Liver (tissue), 9 donors: ENCODE results near the gene SDR39U1. TPM values are rescaled to one million over a fixed set of nuclear protein-coding genes. Genes with fewer than 3 reads are reported as not detected.

Source experiments
- DNase-seq: peaks from one replicate; pipeline ENCODE4 v3.0.0-alpha.2; 2017; ENCODE audit warnings: low spot score
- H3K27ac ChIP-seq, 2 donors: one replicate each; pipeline ENCODE4 v1.7.0; 2013; ENCODE audit warnings: inconsistent platforms in 2 of 2, low read length in 2 of 2, control low read depth in 1 of 2, low read depth in 1 of 2, mild to moderate bottlenecking in 1 of 2
- H3K27me3 ChIP-seq, 4 donors: one replicate each; pipeline versions ENCODE4 v1.6.1 to v1.7.0; 2013; ENCODE audit warnings: low read length in 3 of 4, inconsistent platforms in 1 of 4, mild to moderate bottlenecking in 1 of 4, moderate library complexity in 1 of 4; ENCODE audit not compliant: control insufficient read depth in 4 of 4, insufficient read depth in 4 of 4
- H3K36me3 ChIP-seq, 4 donors: one replicate each; pipeline versions ENCODE4 v1.6.1 to v1.7.0; 2013; ENCODE audit warnings: low read length in 3 of 4, mild to moderate bottlenecking in 3 of 4, low read depth in 1 of 4, moderate library complexity in 1 of 4; ENCODE audit not compliant: control insufficient read depth in 4 of 4, insufficient read depth in 3 of 4
- H3K4me1 ChIP-seq, 4 donors: one replicate each; pipeline versions ENCODE4 v1.6.1 to v1.7.0; 2013; ENCODE audit warnings: low read length in 3 of 4, mild to moderate bottlenecking in 3 of 4, moderate library complexity in 1 of 4; ENCODE audit not compliant: control insufficient read depth in 4 of 4, insufficient read depth in 4 of 4
- H3K4me3 ChIP-seq, 3 donors: one replicate each; pipeline versions ENCODE4 v1.6.1 to v1.7.0; 2013; ENCODE audit warnings: low read length in 3 of 3, control low read depth in 1 of 3, low read depth in 1 of 3, mild to moderate bottlenecking in 1 of 3
- H3K9ac ChIP-seq, 2 donors: one replicate each; pipeline ENCODE4 v1.7.0; 2013; ENCODE audit warnings: low read length in 2 of 2, mild to moderate bottlenecking in 2 of 2, moderate library complexity in 2 of 2, control low read depth in 1 of 2, low read depth in 1 of 2
- H3K9me3 ChIP-seq, 4 donors: one replicate each; pipeline versions ENCODE4 v1.6.1 to v1.7.0; 2013; ENCODE audit warnings: low read length in 3 of 4; ENCODE audit not compliant: control insufficient read depth in 4 of 4
- CTCF ChIP-seq: fragments of 150-350 bp; IDR thresholded peaks from 2 replicates; pipeline ENCODE4 v1.5.1; 2017; ENCODE audit warnings: improper control_type of control experiment, low read depth, low read length; ENCODE audit not compliant: missing input control
- FOXA1 ChIP-seq: IDR thresholded peaks from 2 replicates; pipeline ENCODE4 v1.6.1; 2016; ENCODE audit warnings: antibody characterized with exemption
- HNF4G ChIP-seq: IDR thresholded peaks from 2 replicates; pipeline ENCODE4 v1.6.1; 2016; ENCODE audit warnings: antibody characterized with exemption
- JUND ChIP-seq, 2 donors: IDR thresholded peaks; 2 replicates each; pipeline ENCODE4 v1.6.1; 2016; ENCODE audit warnings: antibody characterized with exemption in 2 of 2
- MAX ChIP-seq: IDR thresholded peaks from 2 replicates; pipeline ENCODE4 v1.6.1; 2016; ENCODE audit warnings: antibody characterized with exemption
- RAD21 ChIP-seq, 2 donors: IDR thresholded peaks; 2 replicates each; pipeline ENCODE4 v1.6.1; 2016; ENCODE audit warnings: antibody characterized with exemption in 2 of 2, mild to moderate bottlenecking in 2 of 2
- REST ChIP-seq: IDR thresholded peaks from 2 replicates; pipeline ENCODE4 v1.6.1; 2016; ENCODE audit warnings: antibody characterized with exemption, mild to moderate bottlenecking
- RXRA ChIP-seq, 2 donors: IDR thresholded peaks; 2 replicates each; pipeline ENCODE4 v1.6.1; 2017 to 2018; ENCODE audit warnings: antibody characterized with exemption in 2 of 2, mild to moderate bottlenecking in 1 of 2
- TAF1 ChIP-seq: conservative IDR thresholded peaks from 2 replicates; pipeline ENCODE4 v1.6.1; 2016; ENCODE audit warnings: antibody characterized with exemption, mild to moderate bottlenecking
- WGBS: extraction: QIAGEN DNeasy Blood & Tissue Kit; methylation state at CpG from one replicate; pipeline ENCODE4 v1.1.7; 2013; 5-methylcytosine and 5-hydroxymethylcytosine counted together
- polyA plus RNA-seq, 2 donors: library from polyadenylated mRNA; stranded (reverse) in 1 of 2; unstranded in 1 of 2; fragments of 200-250 nt in 1 of 2; fragments of >200 nt in 1 of 2; fragmentation: Nextera tagmentation in 1 of 2; extraction: Ambion mirVana in 1 of 2; gene quantifications; one replicate each; pipeline versions ENCODE4 v1.2.1 to v1.2.3, GENCODE V29; 2013 to 2015
- total RNA-seq, 2 donors: library from RNA; depleted of rRNA; stranded (reverse); fragments of >200 nt; gene quantifications; one replicate each; pipeline ENCODE4 v1.2.3, GENCODE V29; 2014
- TF ChIP-seq, protein P1 (sequence below): IDR thresholded peaks from 2 replicates; pipeline ENCODE4 v1.6.1; 2016; ENCODE audit warnings: antibody characterized with exemption
- donor health status: healthy.
- donor health status: healthy.
- donor health status: healthy.
- donor health status: healthy.
- donor health status: healthy.

The SDR39U1 gene
- total and polyA plus RNA-seq, 4 donors: 10.8 to 50.4 (median 25.9) TPM

GRCh38 chr14:24408764-24409163 lies 33.8 kb downstream of the SDR39U1 start:
- H3K27me3 ChIP-seq: no peaks in the 10 kb centered on the region
- H3K27ac ChIP-seq: no peak overlapping the region
- no peak for DNase-seq
- peaks cover 0 to 2% (median 0%) of the 10 kb centered on the region in 4 donors for H3K4me1 ChIP-seq
- H3K4me3 ChIP-seq: no peak overlapping the region
- 69% methylated on average over 3 of the region's 3 CpGs for WGBS
- no peaks in the 10 kb centered on the region for H3K9me3 ChIP-seq
- H3K9ac ChIP-seq: no peak overlapping the region
- TF ChIP-seq RXRA (IDR thresholded peaks at IDR 0.05): no peak
- H3K36me3 ChIP-seq: peaks cover 0 to 11% (median under 1%) of the 10 kb centered on the region in 4 donors

GRCh38 chr14:24407608-24408325 lies 34.8 kb downstream of the SDR39U1 start:
- H3K9ac ChIP-seq: no peak overlapping the region
- no peaks in the 10 kb centered on the region for H3K27me3 ChIP-seq
- H3K4me1 ChIP-seq: peaks cover 0 to 11% (median 8%) of the 10 kb centered on the region in 4 donors
- H3K27ac ChIP-seq: no peak overlapping the region
- no peaks in the 10 kb centered on the region for H3K9me3 ChIP-seq
- 95% methylated on average over 18 of the region's 18 CpGs for WGBS
- DNase-seq: no peak
- no peak for TF ChIP-seq FOXA1
- TF ChIP-seq, protein P1, sequence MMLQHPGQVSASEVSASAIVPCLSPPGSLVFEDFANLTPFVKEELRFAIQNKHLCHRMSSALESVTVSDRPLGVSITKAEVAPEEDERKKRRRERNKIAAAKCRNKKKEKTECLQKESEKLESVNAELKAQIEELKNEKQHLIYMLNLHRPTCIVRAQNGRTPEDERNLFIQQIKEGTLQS: no peak
- no peak for TF ChIP-seq JUND (IDR thresholded peaks at IDR 0.05)
- H3K36me3 ChIP-seq: peaks cover 0 to 7% (median 0%) of the 10 kb centered on the region in 4 donors
- no peak overlapping the region for H3K4me3 ChIP-seq

GRCh38 chr14:24406416-24406815 lies 36.2 kb downstream of the SDR39U1 start:
- H3K4me3 ChIP-seq: no peak overlapping the region
- no peak for TF ChIP-seq CTCF
- no peak for TF ChIP-seq HNF4G
- TF ChIP-seq TAF1: no peak
- TF ChIP-seq, protein P1: no peak
- no peak for TF ChIP-seq RAD21 (IDR thresholded peaks at IDR 0.05)
- no peak for TF ChIP-seq REST
- no peak for TF ChIP-seq MAX
- TF ChIP-seq JUND (IDR thresholded peaks at IDR 0.05): no peak
- TF ChIP-seq FOXA1: no peak
- no peak overlapping the region for H3K27ac ChIP-seq
- no peaks in the 10 kb centered on the region for H3K27me3 ChIP-seq
- H3K4me1 ChIP-seq: peaks cover 0 to 22% (median 13%) of the 10 kb centered on the region in 4 donors
- peaks cover 0 to 4% (median 0%) of the 10 kb centered on the region in 4 donors for H3K36me3 ChIP-seq
- H3K9me3 ChIP-seq: no peaks in the 10 kb centered on the region
- no peak overlapping the region for H3K9ac ChIP-seq
- DNase-seq: no peak
- WGBS: 93% methylated on average over 6 of the region's 6 CpGs
